ENCODE data around the gene PPFIBP2. TPM values are rescaled to one million over a fixed set of nuclear protein-coding genes. Genes with fewer than 3 reads are reported as not detected.

Gene PPFIBP2
- total and polyA plus RNA-seq, 2 of the 13 experiments (the other 11 are each of a cell fraction or from before 2014, with no cell fraction given), result 15.0 to 52.5 TPM

DNA sequence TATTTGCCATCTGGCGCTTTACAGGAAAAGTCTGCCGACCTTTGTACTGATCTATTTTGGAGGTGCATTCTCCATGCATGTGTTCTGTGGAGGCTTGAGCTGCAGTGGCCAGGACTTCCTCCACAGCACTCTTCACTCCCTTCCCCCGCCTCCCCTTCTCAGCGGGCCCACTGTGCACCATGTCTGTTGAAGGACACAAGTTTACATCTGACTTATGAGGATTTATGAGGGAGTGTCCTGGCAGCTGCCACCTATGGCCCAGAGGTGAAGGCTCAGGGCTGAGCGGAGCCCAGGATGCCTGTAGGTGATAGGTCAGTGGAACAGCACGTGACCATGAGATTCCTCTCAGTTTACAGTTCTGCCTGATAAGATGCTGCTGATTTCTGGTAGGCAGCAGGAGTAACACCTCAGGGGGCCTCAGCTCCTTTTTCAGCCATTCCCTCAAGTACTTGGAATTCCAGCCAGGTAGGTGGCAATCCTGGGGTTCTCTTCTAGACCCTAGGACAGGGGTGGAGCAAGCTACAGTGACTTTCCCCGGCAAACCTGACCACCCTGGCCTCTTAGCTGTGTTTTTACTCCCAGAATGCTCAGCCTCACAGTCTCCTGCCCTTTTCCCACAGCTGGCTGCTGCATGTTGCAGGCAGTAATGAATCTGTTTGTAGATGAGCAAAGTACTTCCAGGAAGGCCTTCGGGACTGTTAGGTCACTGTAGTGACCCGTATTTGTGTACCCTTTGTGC is 59.9 kb downstream of the PPFIBP2 start (continued):
- peak; percentile 92 for TF ChIP-seq MEF2D (CRISPR knock-in tag; IDR thresholded peaks at IDR 0.05)
- no peak for TF ChIP-seq ETV6 (CRISPR knock-in tag; conservative IDR thresholded peaks at IDR 0.05)
- TF ChIP-seq ZNF746 (CRISPR knock-in tag; IDR thresholded peaks at IDR 0.05), result 0 out of 2 replicates have a peak, but pooled peaks have one; percentile 4
- peak; percentile 88 for TF ChIP-seq SKIL (CRISPR knock-in tag; IDR thresholded peaks at IDR 0.05; ENCODE audit: borderline replicate concordance)
- TF ChIP-seq ZIK1 (CRISPR knock-in tag; IDR thresholded peaks at IDR 0.05; ENCODE audit: borderline replicate concordance, low read depth), result no peak
- TF ChIP-seq, protein P1, sequence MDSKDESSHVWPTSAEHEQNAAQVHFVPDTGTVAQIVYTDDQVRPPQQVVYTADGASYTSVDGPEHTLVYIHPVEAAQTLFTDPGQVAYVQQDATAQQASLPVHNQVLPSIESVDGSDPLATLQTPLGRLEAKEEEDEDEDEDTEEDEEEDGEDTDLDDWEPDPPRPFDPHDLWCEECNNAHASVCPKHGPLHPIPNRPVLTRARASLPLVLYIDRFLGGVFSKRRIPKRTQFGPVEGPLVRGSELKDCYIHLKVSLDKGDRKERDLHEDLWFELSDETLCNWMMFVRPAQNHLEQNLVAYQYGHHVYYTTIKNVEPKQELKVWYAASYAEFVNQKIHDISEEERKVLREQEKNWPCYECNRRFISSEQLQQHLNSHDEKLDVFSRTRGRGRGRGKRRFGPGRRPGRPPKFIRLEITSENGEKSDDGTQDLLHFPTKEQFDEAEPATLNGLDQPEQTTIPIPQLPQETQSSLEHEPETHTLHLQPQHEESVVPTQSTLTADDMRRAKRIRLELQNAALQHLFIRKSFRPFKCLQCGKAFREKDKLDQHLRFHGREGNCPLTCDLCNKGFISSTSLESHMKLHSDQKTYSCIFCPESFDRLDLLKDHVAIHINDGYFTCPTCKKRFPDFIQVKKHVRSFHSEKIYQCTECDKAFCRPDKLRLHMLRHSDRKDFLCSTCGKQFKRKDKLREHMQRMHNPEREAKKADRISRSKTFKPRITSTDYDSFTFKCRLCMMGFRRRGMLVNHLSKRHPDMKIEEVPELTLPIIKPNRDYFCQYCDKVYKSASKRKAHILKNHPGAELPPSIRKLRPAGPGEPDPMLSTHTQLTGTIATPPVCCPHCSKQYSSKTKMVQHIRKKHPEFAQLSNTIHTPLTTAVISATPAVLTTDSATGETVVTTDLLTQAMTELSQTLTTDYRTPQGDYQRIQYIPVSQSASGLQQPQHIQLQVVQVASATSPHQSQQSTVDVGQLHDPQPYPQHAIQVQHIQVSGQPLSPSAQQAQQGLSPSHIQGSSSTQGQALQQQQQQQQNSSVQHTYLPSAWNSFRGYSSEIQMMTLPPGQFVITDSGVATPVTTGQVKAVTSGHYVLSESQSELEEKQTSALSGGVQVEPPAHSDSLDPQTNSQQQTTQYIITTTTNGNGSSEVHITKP (CRISPR knock-in tag; IDR thresholded peaks at IDR 0.05; ENCODE audit: low read depth), result no peak
- TF ChIP-seq HNRNPUL1 (IDR thresholded peaks at IDR 0.05; ENCODE audit: low read depth, low read length), result no peak
- TF ChIP-seq AHDC1 (CRISPR knock-in tag; IDR thresholded peaks at IDR 0.05; ENCODE audit: borderline replicate concordance), result peak; percentile 78
- peak; percentile 66; the same call in 1 of the 2 replicates for TF ChIP-seq KDM5B (CRISPR knock-in tag; IDR thresholded peaks at IDR 0.05; ENCODE audit: borderline replicate concordance)
- no peak for TF ChIP-seq RELA (CRISPR knock-in tag; IDR thresholded peaks at IDR 0.05)
- TF ChIP-seq, protein P2, sequence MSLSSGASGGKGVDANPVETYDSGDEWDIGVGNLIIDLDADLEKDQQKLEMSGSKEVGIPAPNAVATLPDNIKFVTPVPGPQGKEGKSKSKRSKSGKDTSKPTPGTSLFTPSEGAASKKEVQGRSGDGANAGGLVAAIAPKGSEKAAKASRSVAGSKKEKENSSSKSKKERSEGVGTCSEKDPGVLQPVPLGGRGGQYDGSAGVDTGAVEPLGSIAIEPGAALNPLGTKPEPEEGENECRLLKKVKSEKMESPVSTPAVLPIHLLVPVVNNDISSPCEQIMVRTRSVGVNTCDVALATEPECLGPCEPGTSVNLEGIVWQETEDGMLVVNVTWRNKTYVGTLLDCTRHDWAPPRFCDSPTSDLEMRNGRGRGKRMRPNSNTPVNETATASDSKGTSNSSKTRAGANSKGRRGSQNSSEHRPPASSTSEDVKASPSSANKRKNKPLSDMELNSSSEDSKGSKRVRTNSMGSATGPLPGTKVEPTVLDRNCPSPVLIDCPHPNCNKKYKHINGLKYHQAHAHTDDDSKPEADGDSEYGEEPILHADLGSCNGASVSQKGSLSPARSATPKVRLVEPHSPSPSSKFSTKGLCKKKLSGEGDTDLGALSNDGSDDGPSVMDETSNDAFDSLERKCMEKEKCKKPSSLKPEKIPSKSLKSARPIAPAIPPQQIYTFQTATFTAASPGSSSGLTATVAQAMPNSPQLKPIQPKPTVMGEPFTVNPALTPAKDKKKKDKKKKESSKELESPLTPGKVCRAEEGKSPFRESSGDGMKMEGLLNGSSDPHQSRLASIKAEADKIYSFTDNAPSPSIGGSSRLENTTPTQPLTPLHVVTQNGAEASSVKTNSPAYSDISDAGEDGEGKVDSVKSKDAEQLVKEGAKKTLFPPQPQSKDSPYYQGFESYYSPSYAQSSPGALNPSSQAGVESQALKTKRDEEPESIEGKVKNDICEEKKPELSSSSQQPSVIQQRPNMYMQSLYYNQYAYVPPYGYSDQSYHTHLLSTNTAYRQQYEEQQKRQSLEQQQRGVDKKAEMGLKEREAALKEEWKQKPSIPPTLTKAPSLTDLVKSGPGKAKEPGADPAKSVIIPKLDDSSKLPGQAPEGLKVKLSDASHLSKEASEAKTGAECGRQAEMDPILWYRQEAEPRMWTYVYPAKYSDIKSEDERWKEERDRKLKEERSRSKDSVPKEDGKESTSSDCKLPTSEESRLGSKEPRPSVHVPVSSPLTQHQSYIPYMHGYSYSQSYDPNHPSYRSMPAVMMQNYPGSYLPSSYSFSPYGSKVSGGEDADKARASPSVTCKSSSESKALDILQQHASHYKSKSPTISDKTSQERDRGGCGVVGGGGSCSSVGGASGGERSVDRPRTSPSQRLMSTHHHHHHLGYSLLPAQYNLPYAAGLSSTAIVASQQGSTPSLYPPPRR (CRISPR knock-in tag; IDR thresholded peaks at IDR 0.05; ENCODE audit: borderline replicate concordance), result peak; percentile 79
